Loucy (cell line): ENCODE results near the gene TGFBR3.

ENCODE experiments used
- H2AFZ ChIP-seq: fragments of 200-600 bp; sonication (generic); 2 replicates; pipeline ENCODE4 v1.6.0; 2016; ENCODE audit warnings: antibody characterized with exemption, mild to moderate bottlenecking, low read length, moderate library complexity
- H3F3A ChIP-seq: fragments of 200-600 bp; 2 replicates; pipeline ENCODE4 v1.6.0; 2016; ENCODE audit warnings: antibody characterized with exemption, low read depth, mild to moderate bottlenecking
- H3K27me3 ChIP-seq: fragments of 200-600 bp; sonication (generic); 2 replicates; pipeline ENCODE4 v1.6.1; 2014; ENCODE audit warnings: low read length, mild to moderate bottlenecking; ENCODE audit not compliant: insufficient read depth, poor library complexity, severe bottlenecking
- H3K36me3 ChIP-seq: fragments of 200-600 bp; sonication (generic); 2 replicates; pipeline ENCODE4 v1.6.1; 2016; ENCODE audit warnings: low read length; ENCODE audit not compliant: insufficient read depth
- H3K4me1 ChIP-seq: fragments of 200-600 bp; sonication (generic); 2 replicates; pipeline ENCODE4 v1.5.1; 2014; ENCODE audit warnings: low read length, mild to moderate bottlenecking; ENCODE audit not compliant: insufficient read depth, poor library complexity, severe bottlenecking
- H3K4me2 ChIP-seq: fragments of 200-600 bp; sonication (generic); 2 replicates; pipeline ENCODE4 v1.6.0; 2014; ENCODE audit warnings: antibody characterized with exemption, low read length, low read depth, mild to moderate bottlenecking; ENCODE audit not compliant: poor library complexity, severe bottlenecking
- H3K4me3 ChIP-seq: fragments of 200-600 bp; sonication (generic); 2 replicates; pipeline ENCODE4 v1.5.1; 2014; ENCODE audit warnings: low read length, mild to moderate bottlenecking, mixed read lengths; ENCODE audit not compliant: poor library complexity, severe bottlenecking
- H3K79me2 ChIP-seq: fragments of 200-600 bp; sonication (generic); 2 replicates; pipeline ENCODE4 v1.6.1; 2014; ENCODE audit warnings: low read length; ENCODE audit not compliant: insufficient read depth
- H3K9ac ChIP-seq: fragments of 200-600 bp; sonication (generic); 2 replicates; pipeline ENCODE4 v1.6.0; 2014; ENCODE audit warnings: mild to moderate bottlenecking, low read depth, low read length, moderate library complexity; ENCODE audit not compliant: poor library complexity, severe bottlenecking
- H3K9me2 ChIP-seq: fragments of 200-600 bp; sonication (generic); replicated peaks from 2 replicates; pipeline ENCODE4 v1.6.1; 2016; ENCODE audit warnings: low read depth, low read length, mixed read lengths
- H3K9me3 ChIP-seq: fragments of 200-600 bp; sonication (generic); 2 replicates; pipeline ENCODE4 v1.6.1; 2014; ENCODE audit warnings: mild to moderate bottlenecking, antibody characterized with exemption, low read length, low read depth; ENCODE audit not compliant: insufficient read depth
- H4K20me1 ChIP-seq: fragments of 200-600 bp; sonication (generic); 2 replicates; pipeline ENCODE4 v1.6.0; 2014; ENCODE audit warnings: antibody characterized with exemption, low read length, mild to moderate bottlenecking; ENCODE audit not compliant: insufficient read depth, poor library complexity, severe bottlenecking
- CTCF ChIP-seq: fragments of 200-600 bp; sonication (generic); conservative IDR thresholded peaks from 2 replicates; pipeline ENCODE4 v1.5.1; 2014; ENCODE audit warnings: mild to moderate bottlenecking, antibody characterized with exemption, low read length
- EZH2phosphoT487 ChIP-seq: fragments of 200-600 bp; IDR thresholded peaks from 2 replicates; pipeline ENCODE4 v1.6.1; 2018; ENCODE audit warnings: antibody characterized with exemption, mild to moderate bottlenecking, moderate library complexity, borderline replicate concordance

TGFBR3 gene

GRCh38 chr1:91798241-91798648, 87.7 kb downstream of the TGFBR3 start:
- Histone ChIP-seq H3K27me3 (no peaks in the 10 kb centered on the region), H3K36me3 (no peaks in the 10 kb centered on the region), H3K9me3 (no peaks in the 10 kb centered on the region), H3K9ac (no peak overlapping the region), H3K9me2 (no peaks in the 10 kb centered on the region), H2AFZ (no peak overlapping the region), H3K79me2 (no peaks in the 10 kb centered on the region), H3K4me2 (no peak overlapping the region), H4K20me1 (no peaks in the 10 kb centered on the region), H3K4me1 (peaks cover 2% of the 10 kb centered on the region), H3F3A (no peaks in the 10 kb centered on the region), H3K4me3 (no peak overlapping the region)
- no peak for TF ChIP-seq CTCF
- TF ChIP-seq EZH2phosphoT487, result no peak

DNA sequence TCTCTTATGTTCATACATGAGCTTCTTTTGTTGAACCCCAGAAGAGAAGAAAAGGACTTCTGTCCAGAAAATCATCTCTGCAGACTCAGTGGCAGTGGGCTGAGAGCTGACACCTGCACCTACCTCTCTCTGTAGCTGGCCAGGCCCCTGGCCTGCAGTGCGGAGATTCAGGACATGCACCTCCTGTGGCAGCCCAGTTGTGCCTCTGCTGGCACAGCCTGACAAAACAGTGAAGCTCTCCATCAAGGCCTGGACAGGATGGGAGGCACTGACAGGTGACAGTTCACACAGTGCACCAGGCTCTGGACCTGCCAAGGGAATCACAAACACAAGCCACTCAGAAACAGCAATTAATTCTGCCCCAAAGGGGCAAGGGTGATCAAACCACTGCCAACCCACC, 88.8 kb downstream of the TGFBR3 start:
- Histone ChIP-seq H3K79me2 (no peaks in the 10 kb centered on the region), H3K4me2 (no peak overlapping the region), H3K4me3 (no peak overlapping the region), H4K20me1 (no peaks in the 10 kb centered on the region), H3K9ac (no peak overlapping the region), H3K36me3 (no peaks in the 10 kb centered on the region), H3K27me3 (no peaks in the 10 kb centered on the region), H3F3A (no peaks in the 10 kb centered on the region), H3K9me3 (no peaks in the 10 kb centered on the region), H3K4me1 (peaks cover 6% of the 10 kb centered on the region), H3K9me2 (no peaks in the 10 kb centered on the region), H2AFZ (no peak overlapping the region)
- no peak for TF ChIP-seq CTCF
- TF ChIP-seq EZH2phosphoT487, result no peak

DNA sequence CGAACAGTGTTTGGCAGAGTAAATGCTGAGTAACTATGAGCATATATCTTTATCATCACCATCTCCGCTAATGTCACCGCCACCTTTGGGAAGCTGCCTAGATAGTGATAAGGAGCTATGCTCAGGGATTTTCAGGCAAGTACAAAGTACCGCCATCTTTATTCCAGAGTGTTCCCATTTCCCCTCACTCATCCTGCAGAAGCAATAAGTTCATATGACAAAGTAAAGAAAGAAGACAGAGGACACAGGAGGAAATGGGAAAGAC, 89.6 kb downstream of the TGFBR3 start:
- TF ChIP-seq CTCF (no peak), EZH2phosphoT487 (no peak)

More for the DNA sequence above, 89.6 kb downstream of the TGFBR3 start:
- no peaks in the 10 kb centered on the region for H3K9me3 ChIP-seq
- no peak overlapping the region for H3K4me3 ChIP-seq
- no peaks in the 10 kb centered on the region for H3K36me3 ChIP-seq
- no peak overlapping the region for H3K9ac ChIP-seq
- H3K79me2 ChIP-seq, result no peaks in the 10 kb centered on the region
- no peaks in the 10 kb centered on the region for H4K20me1 ChIP-seq
- H2AFZ ChIP-seq, result no peak overlapping the region
- no peaks in the 10 kb centered on the region for H3K27me3 ChIP-seq
- peaks cover 14% of the 10 kb centered on the region for H3K4me1 ChIP-seq
- H3K9me2 ChIP-seq, result no peaks in the 10 kb centered on the region
- no peak overlapping the region for H3K4me2 ChIP-seq
- no peaks in the 10 kb centered on the region for H3F3A ChIP-seq
